Stomach (tissue), 4 donors: ENCODE data around the gene WFIKKN1.

Experiments
- CTCF ChIP-seq, 7 experiments: fragments of 450-650 bp in 4 of 7; fragments of 200-600 bp in 3 of 7; sonication (generic) in 3 of 7; IDR thresholded peaks; one replicate each; pipeline ENCODE4 v1.5.1; 2016 to 2019; ENCODE audit warnings: antibody characterized with exemption in 7 of 7, control low read depth in 2 of 7, mild to moderate bottlenecking in 1 of 7
- EP300 ChIP-seq: sonication (generic); formaldehyde crosslinking; IDR thresholded peaks from one replicate; pipeline ENCODE4 v1.6.1; 2017; ENCODE audit warnings: antibody characterized with exemption
- POLR2A ChIP-seq, 4 donors: fragments of 450-650 bp; IDR thresholded peaks; one replicate each; pipeline ENCODE4 v1.6.1; 2016; ENCODE audit warnings: antibody characterized with exemption in 4 of 4, control low read depth in 2 of 4, mild to moderate bottlenecking in 1 of 4, moderate library complexity in 1 of 4
- POLR2AphosphoS5 ChIP-seq, 3 donors: sonication (generic); formaldehyde crosslinking; IDR thresholded peaks; one replicate each; pipeline ENCODE4 v1.6.1; 2016; ENCODE audit warnings: antibody characterized with exemption in 3 of 3

GRCh38 chr16:588889-589657 lies 41.7 kb upstream of the WFIKKN1 start:
- TF ChIP-seq CTCF (IDR thresholded peaks at IDR 0.05), result no peak
- TF ChIP-seq POLR2AphosphoS5 (IDR thresholded peaks at IDR 0.05), result peak; percentile 52 to 95 (median 93)
- peak in 1 of 4 donors; percentile 58 for TF ChIP-seq POLR2A (IDR thresholded peaks at IDR 0.05)
- TF ChIP-seq EP300, result no peak
